ENCODE measurements around the gene ATXN3L. TPM values are rescaled to one million over a fixed set of nuclear protein-coding genes. Genes with fewer than 3 reads are reported as not detected.

The ATXN3L gene
- total and polyA plus RNA-seq, 10 of the 15 experiments (the other 5 are each of a cell fraction or from before 2014, with no cell fraction given): not detected

- intact Hi-C loops (cut with micrococcal nuclease; ENCODE audit: unreplicated experiment) (loop anchor here (2.0 kb wide), 1 partner anchor 393 kb away; no protein-coding TSS in a partner anchor), in situ Hi-C loops (cut with MboI) (no loop called here)
- no peak for FAIRE-seq
- RAD21 ChIA-PET (ENCODE audit: unreplicated experiment): interaction anchor here (1.5 to 2.3 kb wide), 2 partner anchors 83 to 148 kb away, joined by 5 to 8 read pairs; no protein-coding TSS in a partner anchor
- SMC1A ChIA-PET (ENCODE audit: uncharacterized antibody, unreplicated experiment): interaction anchor here (0.9 to 3.3 kb wide), 9 partner anchors 9 to 149 kb away, joined by 3 to 8 read pairs (median 3); no protein-coding TSS in a partner anchor
- Histone ChIP-seq H2AFZ (ENCODE audit: control insufficient read depth, low read depth, low read length) (no peak overlapping the region), H3K36me3 (ENCODE audit: control insufficient read depth in 2 of 2, insufficient read depth in 2 of 2, low read length in 1 of 2) (no peaks in the 10 kb centered on the region), H3K4me2 (ENCODE audit: control insufficient read depth, insufficient read depth) (no peak overlapping the region), H3K79me2 (ENCODE audit: control insufficient read depth, insufficient read depth, low read length) (no peaks in the 10 kb centered on the region), H3K27ac (ENCODE audit: control insufficient read depth, insufficient read depth) (no peak overlapping the region), H3K27me3 (replicated peaks in 1 of 2; ENCODE audit: control insufficient read depth in 2 of 2, insufficient read depth in 2 of 2, low read length in 1 of 2) (no peaks in the 10 kb centered on the region), H3K9ac (ENCODE audit: control insufficient read depth, insufficient read depth, low read length) (no peak overlapping the region), H3K9me3 (replicated peaks; ENCODE audit: control insufficient read depth, insufficient read depth, low read length) (no peaks in the 10 kb centered on the region), H4K20me1 (ENCODE audit: control insufficient read depth, insufficient read depth) (no peaks in the 10 kb centered on the region), H3K4me3 (no peak overlapping the region), H3K4me1 (ENCODE audit: control insufficient read depth, insufficient read depth, low read length) (peaks cover 3% of the 10 kb centered on the region; the same call in 1 of the 2 replicates)
- 46% methylated on average over 3 of the region's 3 CpGs for WGBS (ENCODE audit: insufficient coverage, insufficient replicate concordance, low lambda C conversion rate, missing lambda C conversion rate)
- POLR2A ChIA-PET: interaction anchor here (1.2 kb wide), 1 partner anchor 109 kb away, joined by 3 read pairs; no protein-coding TSS in a partner anchor
- no peak for ATAC-seq
- TF ChIP-seq ELK1 (IDR thresholded peaks at IDR 0.05; ENCODE audit: low read depth, low read length) (no peak), RFX5 (IDR thresholded peaks at IDR 0.05; ENCODE audit: low read depth, low read length) (no peak), MEF2A (IDR thresholded peaks at IDR 0.05; ENCODE audit: insufficient read depth, low read depth, low read length) (no peak), RB1 (IDR thresholded peaks at IDR 0.05; ENCODE audit: borderline replicate concordance) (no peak), FOS (IDR thresholded peaks at IDR 0.05; ENCODE audit: borderline replicate concordance, extremely low read depth, insufficient read length) (no peak), SUPT20H (IDR thresholded peaks at IDR 0.05; ENCODE audit: borderline replicate concordance, control insufficient read depth, low read depth, low read length) (no peak), BACH1 (IDR thresholded peaks at IDR 0.05; ENCODE audit: borderline replicate concordance) (no peak), IRF4 (IDR thresholded peaks at IDR 0.05; ENCODE audit: low read depth, low read length) (no peak), HDAC2 (IDR thresholded peaks at IDR 0.05) (no peak), STAT3 (IDR thresholded peaks at IDR 0.05; ENCODE audit: low read depth, low read length) (no peak), SRF (IDR thresholded peaks at IDR 0.05; ENCODE audit: low read depth in 2 of 2, low read length in 2 of 2) (no peak)
- BruUV-seq (replicated peaks): no TSS peak
- CTCF ChIA-PET: interaction anchor here (0.9 to 3.3 kb wide), 4 partner anchors 21 to 393 kb away, joined by 3 to 11 read pairs (median 4); no protein-coding TSS in a partner anchor
- DNase-seq (ENCODE audit: low read depth, low spot score): no peak
Observed at GRCh38 chrX:13339607-13340006, 19.8 kb upstream of the ATXN3L start.
